Measurements from ENCODE around the gene SRRM4. TPM values are rescaled to one million over a fixed set of nuclear protein-coding genes. Genes with fewer than 3 reads are reported as not detected.

The SRRM4 gene
- total and polyA plus RNA-seq, 10 of the 15 experiments (the other 5 are each of a cell fraction or from before 2014, with no cell fraction given), result under 0.01 to 0.01 TPM; not detected in 8

GRCh38 chr12:119129827-119130434, 148.6 kb downstream of the SRRM4 start:
- SMC1A ChIA-PET (ENCODE audit: uncharacterized antibody, unreplicated experiment), result no interaction called here
- CTCF ChIA-PET, result no interaction called here
- RAD21 ChIA-PET (ENCODE audit: unreplicated experiment), result no interaction called here
- in situ Hi-C loops (cut with MboI), result no loop called here
- Histone ChIP-seq H3K9ac (ENCODE audit: control insufficient read depth, insufficient read depth, low read length) (no peak overlapping the region), H4K20me1 (ENCODE audit: control insufficient read depth, insufficient read depth) (no peaks in the 10 kb centered on the region), H3K27ac (ENCODE audit: control insufficient read depth, insufficient read depth) (no peak overlapping the region), H3K27me3 (replicated peaks in 1 of 2; ENCODE audit: control insufficient read depth in 2 of 2, insufficient read depth in 2 of 2, low read length in 1 of 2) (no peaks in the 10 kb centered on the region), H3K4me3 (no peak overlapping the region), H2AFZ (ENCODE audit: control insufficient read depth, low read depth, low read length) (no peak overlapping the region), H3K4me1 (ENCODE audit: control insufficient read depth, insufficient read depth, low read length) (no peaks in the 10 kb centered on the region), H3K4me2 (ENCODE audit: control insufficient read depth, insufficient read depth) (no peak overlapping the region), H3K9me3 (replicated peaks; ENCODE audit: control insufficient read depth, insufficient read depth, low read length) (no peaks in the 10 kb centered on the region; the same call in 2 of the 3 replicates), H3K79me2 (ENCODE audit: control insufficient read depth, insufficient read depth, low read length) (no peaks in the 10 kb centered on the region), H3K36me3 (ENCODE audit: control insufficient read depth in 2 of 2, insufficient read depth in 2 of 2, low read length in 1 of 2) (no peaks in the 10 kb centered on the region)
- DNase-seq (ENCODE audit: low read depth, low spot score) (no peak), ATAC-seq (no peak), FAIRE-seq (no peak)
- TF ChIP-seq PRDM15 (CRISPR knock-in tag; IDR thresholded peaks at IDR 0.05), result no peak
- TF ChIP-seq TCF12 (IDR thresholded peaks at IDR 0.05; ENCODE audit: low read depth, low read length), result no peak
- TF ChIP-seq WRNIP1 (IDR thresholded peaks at IDR 0.05; ENCODE audit: borderline replicate concordance, low read depth, low read length), result no peak
- no peak for TF ChIP-seq NR2F1 (conservative IDR thresholded peaks at IDR 0.05)
- no peak for TF ChIP-seq SMC3 (IDR thresholded peaks at IDR 0.05; ENCODE audit: borderline replicate concordance, low read length)
- no peak for TF ChIP-seq CBFB (IDR thresholded peaks at IDR 0.05; ENCODE audit: low read depth)
- TF ChIP-seq PKNOX1 (IDR thresholded peaks at IDR 0.05), result no peak
- no peak for TF ChIP-seq TBL1XR1 (IDR thresholded peaks at IDR 0.05; ENCODE audit: low read depth, low read length)
- TF ChIP-seq HDAC6 (IDR thresholded peaks at IDR 0.05; ENCODE audit: unreplicated experiment), result no peak
- no peak for TF ChIP-seq JUNB (IDR thresholded peaks at IDR 0.05)
- no peak for TF ChIP-seq BACH1 (IDR thresholded peaks at IDR 0.05; ENCODE audit: borderline replicate concordance)
- no peak for TF ChIP-seq IRF5 (IDR thresholded peaks at IDR 0.05; ENCODE audit: borderline replicate concordance)
- TF ChIP-seq RBBP5 (conservative IDR thresholded peaks at IDR 0.05), result no peak
- no peak for TF ChIP-seq IKZF2 (IDR thresholded peaks at IDR 0.05)
- TF ChIP-seq SRF (IDR thresholded peaks at IDR 0.05; ENCODE audit: low read depth in 2 of 2, low read length in 2 of 2), result no peak
- POLR2A ChIA-PET, result no interaction called here
- intact Hi-C loops (cut with micrococcal nuclease; ENCODE audit: unreplicated experiment), result no loop called here
- 15% methylated on average over 3 of the region's 3 CpGs for WGBS (ENCODE audit: insufficient coverage, insufficient replicate concordance, low lambda C conversion rate, missing lambda C conversion rate)
- no TSS peak for BruUV-seq (replicated peaks)
